ENCODE results near the gene GALNT9.

Gene GALNT9

DNA sequence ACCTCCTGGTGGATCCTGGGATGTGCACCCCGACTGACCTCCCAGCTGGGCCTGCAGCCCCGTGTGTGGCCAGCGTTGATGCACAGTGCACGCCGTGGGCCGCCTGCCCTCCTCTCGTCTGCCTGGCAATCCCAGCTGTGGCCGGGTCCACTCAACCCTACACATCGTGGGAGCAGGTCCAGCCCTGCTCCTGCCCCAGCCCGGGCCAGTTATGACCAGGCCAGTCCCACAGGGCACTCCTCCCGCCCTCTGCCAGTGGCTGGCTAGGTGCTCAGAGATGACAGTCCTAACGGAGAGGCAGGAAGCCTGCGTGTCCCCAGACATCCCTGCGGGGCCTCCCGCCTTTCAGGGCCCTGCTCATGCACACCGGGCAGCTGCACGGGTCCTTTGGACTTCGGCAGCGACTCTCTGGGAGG lies 10.8 kb downstream of the GALNT9 start (continued):
- TF ChIP-seq, protein P1, sequence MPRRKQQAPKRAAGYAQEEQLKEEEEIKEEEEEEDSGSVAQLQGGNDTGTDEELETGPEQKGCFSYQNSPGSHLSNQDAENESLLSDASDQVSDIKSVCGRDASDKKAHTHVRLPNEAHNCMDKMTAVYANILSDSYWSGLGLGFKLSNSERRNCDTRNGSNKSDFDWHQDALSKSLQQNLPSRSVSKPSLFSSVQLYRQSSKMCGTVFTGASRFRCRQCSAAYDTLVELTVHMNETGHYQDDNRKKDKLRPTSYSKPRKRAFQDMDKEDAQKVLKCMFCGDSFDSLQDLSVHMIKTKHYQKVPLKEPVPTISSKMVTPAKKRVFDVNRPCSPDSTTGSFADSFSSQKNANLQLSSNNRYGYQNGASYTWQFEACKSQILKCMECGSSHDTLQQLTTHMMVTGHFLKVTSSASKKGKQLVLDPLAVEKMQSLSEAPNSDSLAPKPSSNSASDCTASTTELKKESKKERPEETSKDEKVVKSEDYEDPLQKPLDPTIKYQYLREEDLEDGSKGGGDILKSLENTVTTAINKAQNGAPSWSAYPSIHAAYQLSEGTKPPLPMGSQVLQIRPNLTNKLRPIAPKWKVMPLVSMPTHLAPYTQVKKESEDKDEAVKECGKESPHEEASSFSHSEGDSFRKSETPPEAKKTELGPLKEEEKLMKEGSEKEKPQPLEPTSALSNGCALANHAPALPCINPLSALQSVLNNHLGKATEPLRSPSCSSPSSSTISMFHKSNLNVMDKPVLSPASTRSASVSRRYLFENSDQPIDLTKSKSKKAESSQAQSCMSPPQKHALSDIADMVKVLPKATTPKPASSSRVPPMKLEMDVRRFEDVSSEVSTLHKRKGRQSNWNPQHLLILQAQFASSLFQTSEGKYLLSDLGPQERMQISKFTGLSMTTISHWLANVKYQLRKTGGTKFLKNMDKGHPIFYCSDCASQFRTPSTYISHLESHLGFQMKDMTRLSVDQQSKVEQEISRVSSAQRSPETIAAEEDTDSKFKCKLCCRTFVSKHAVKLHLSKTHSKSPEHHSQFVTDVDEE (CRISPR knock-in tag; IDR thresholded peaks at IDR 0.05), result no peak
- TF ChIP-seq, protein P2, sequence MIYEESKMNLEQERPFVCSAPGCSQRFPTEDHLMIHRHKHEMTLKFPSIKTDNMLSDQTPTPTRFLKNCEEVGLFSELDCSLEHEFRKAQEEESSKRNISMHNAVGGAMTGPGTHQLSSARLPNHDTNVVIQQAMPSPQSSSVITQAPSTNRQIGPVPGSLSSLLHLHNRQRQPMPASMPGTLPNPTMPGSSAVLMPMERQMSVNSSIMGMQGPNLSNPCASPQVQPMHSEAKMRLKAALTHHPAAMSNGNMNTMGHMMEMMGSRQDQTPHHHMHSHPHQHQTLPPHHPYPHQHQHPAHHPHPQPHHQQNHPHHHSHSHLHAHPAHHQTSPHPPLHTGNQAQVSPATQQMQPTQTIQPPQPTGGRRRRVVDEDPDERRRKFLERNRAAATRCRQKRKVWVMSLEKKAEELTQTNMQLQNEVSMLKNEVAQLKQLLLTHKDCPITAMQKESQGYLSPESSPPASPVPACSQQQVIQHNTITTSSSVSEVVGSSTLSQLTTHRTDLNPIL (CRISPR knock-in tag; IDR thresholded peaks at IDR 0.05; ENCODE audit: low read depth), result no peak
- TF ChIP-seq BACH2 (CRISPR knock-in tag; IDR thresholded peaks at IDR 0.05; ENCODE audit: borderline replicate concordance), result no peak
- TF ChIP-seq ISL1 (CRISPR knock-in tag; IDR thresholded peaks at IDR 0.05), result no peak
- TF ChIP-seq ZNF8 (CRISPR knock-in tag; IDR thresholded peaks at IDR 0.05), result no peak
- TF ChIP-seq TCF4 (CRISPR knock-in tag; IDR thresholded peaks at IDR 0.05; ENCODE audit: borderline replicate concordance), result no peak

DNA sequence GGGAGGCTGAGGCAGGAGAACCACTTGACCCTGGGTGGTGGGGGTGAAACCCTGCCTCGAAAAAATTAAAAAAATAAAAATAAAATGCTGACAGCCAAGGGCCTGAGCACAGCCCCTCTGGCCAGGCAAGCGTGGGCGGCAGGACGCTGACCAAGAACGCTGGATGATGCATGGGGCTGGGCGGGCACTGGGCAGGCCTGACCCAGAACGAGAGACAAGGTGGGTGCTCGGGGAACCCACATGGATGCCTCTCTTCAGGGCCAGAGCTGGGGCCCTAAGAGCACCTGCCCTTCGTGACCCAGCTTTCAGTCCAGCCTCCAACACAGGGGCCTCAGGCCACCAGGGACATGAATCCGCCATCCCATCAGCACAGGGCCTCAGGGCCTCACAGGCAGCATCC lies 11.3 kb downstream of the GALNT9 start:
- no peak for ATAC-seq
- no peak for TF ChIP-seq ISL1 (CRISPR knock-in tag; IDR thresholded peaks at IDR 0.05)
- no peak for TF ChIP-seq ZFP3 (CRISPR knock-in tag; IDR thresholded peaks at IDR 0.05)
- TF ChIP-seq ZNF70 (CRISPR knock-in tag; IDR thresholded peaks at IDR 0.05), result no peak
- no peak for TF ChIP-seq ZC3H10 (CRISPR knock-in tag; IDR thresholded peaks at IDR 0.05)
- TF ChIP-seq, protein P3, sequence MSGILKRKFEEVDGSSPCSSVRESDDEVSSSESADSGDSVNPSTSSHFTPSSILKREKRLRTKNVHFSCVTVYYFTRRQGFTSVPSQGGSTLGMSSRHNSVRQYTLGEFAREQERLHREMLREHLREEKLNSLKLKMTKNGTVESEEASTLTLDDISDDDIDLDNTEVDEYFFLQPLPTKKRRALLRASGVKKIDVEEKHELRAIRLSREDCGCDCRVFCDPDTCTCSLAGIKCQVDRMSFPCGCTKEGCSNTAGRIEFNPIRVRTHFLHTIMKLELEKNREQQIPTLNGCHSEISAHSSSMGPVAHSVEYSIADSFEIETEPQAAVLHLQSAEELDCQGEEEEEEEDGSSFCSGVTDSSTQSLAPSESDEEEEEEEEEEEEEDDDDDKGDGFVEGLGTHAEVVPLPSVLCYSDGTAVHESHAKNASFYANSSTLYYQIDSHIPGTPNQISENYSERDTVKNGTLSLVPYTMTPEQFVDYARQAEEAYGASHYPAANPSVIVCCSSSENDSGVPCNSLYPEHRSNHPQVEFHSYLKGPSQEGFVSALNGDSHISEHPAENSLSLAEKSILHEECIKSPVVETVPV (CRISPR knock-in tag; IDR thresholded peaks at IDR 0.05), result no peak
- no peak for TF ChIP-seq ZFP30 (CRISPR knock-in tag; IDR thresholded peaks at IDR 0.05)
- TF ChIP-seq RARB (CRISPR knock-in tag; IDR thresholded peaks at IDR 0.05), result no peak
- TF ChIP-seq BACH2 (CRISPR knock-in tag; IDR thresholded peaks at IDR 0.05; ENCODE audit: borderline replicate concordance), result no peak
- no peak for TF ChIP-seq ESRRG (CRISPR knock-in tag; IDR thresholded peaks at IDR 0.05)
- TF ChIP-seq, protein P4, sequence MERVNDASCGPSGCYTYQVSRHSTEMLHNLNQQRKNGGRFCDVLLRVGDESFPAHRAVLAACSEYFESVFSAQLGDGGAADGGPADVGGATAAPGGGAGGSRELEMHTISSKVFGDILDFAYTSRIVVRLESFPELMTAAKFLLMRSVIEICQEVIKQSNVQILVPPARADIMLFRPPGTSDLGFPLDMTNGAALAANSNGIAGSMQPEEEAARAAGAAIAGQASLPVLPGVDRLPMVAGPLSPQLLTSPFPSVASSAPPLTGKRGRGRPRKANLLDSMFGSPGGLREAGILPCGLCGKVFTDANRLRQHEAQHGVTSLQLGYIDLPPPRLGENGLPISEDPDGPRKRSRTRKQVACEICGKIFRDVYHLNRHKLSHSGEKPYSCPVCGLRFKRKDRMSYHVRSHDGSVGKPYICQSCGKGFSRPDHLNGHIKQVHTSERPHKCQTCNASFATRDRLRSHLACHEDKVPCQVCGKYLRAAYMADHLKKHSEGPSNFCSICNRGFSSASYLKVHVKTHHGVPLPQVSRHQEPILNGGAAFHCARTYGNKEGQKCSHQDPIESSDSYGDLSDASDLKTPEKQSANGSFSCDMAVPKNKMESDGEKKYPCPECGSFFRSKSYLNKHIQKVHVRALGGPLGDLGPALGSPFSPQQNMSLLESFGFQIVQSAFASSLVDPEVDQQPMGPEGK (CRISPR knock-in tag; IDR thresholded peaks at IDR 0.05; ENCODE audit: borderline replicate concordance), result no peak
- TF ChIP-seq ARNTL (CRISPR knock-in tag; IDR thresholded peaks at IDR 0.05; ENCODE audit: borderline replicate concordance, low read depth), result no peak
- no peak for TF ChIP-seq TCF4 (CRISPR knock-in tag; IDR thresholded peaks at IDR 0.05; ENCODE audit: borderline replicate concordance)
- TF ChIP-seq, protein P5, sequence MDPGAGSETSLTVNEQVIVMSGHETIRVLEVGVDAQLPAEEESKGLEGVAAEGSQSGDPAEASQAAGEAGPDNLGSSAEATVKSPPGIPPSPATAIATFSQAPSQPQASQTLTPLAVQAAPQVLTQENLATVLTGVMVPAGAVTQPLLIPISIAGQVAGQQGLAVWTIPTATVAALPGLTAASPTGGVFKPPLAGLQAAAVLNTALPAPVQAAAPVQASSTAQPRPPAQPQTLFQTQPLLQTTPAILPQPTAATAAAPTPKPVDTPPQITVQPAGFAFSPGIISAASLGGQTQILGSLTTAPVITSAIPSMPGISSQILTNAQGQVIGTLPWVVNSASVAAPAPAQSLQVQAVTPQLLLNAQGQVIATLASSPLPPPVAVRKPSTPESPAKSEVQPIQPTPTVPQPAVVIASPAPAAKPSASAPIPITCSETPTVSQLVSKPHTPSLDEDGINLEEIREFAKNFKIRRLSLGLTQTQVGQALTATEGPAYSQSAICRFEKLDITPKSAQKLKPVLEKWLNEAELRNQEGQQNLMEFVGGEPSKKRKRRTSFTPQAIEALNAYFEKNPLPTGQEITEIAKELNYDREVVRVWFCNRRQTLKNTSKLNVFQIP (CRISPR knock-in tag; IDR thresholded peaks at IDR 0.05; ENCODE audit: borderline replicate concordance, low read depth), result no peak
- no peak for TF ChIP-seq GLIS3 (CRISPR knock-in tag; IDR thresholded peaks at IDR 0.05)
- no peak for TF ChIP-seq ZNF565 (CRISPR knock-in tag; conservative IDR thresholded peaks at IDR 0.05; ENCODE audit: low read depth)
- TF ChIP-seq, protein P2 (CRISPR knock-in tag; IDR thresholded peaks at IDR 0.05; ENCODE audit: low read depth), result no peak

DNA sequence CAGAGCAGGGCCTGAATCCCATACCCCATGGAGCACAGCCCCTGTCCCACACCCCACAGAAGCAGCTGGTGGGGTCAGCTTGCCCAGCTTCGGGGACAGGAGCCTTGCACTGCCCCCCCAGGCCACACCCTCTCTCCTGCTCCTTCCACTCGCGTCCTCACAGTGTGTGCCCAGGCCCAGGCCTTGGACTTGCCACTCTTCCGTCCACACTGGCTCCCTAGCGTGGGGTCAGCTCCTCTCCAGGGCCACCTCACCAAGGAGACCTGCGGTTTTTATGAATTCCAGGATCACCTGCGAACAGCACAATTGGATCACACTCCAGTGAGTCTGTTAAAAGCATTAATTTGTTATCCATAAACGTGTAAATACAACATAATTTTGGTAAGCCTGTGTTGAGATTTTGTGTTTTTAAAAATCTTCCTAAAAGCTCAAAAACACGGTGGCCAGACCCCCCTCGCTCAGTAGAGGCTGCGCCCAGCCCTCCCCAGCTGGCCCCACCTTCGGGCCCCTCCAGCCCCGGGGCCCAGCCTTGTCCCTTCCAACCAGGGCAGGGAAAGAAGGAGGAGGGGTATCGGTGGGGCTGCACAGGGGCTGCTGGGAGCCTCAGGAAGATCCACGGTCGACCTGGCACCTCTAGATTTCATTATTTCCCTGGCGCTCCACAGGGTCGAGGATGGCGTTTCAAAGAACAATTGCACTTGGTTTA lies 12.0 kb downstream of the GALNT9 start:
- TF ChIP-seq ZFP3 (CRISPR knock-in tag; IDR thresholded peaks at IDR 0.05), result no peak
- no peak for TF ChIP-seq ARNTL (CRISPR knock-in tag; IDR thresholded peaks at IDR 0.05; ENCODE audit: borderline replicate concordance, low read depth)
- TF ChIP-seq ZC3H10 (CRISPR knock-in tag; IDR thresholded peaks at IDR 0.05), result no peak
- TF ChIP-seq, protein P2 (CRISPR knock-in tag; IDR thresholded peaks at IDR 0.05; ENCODE audit: low read depth), result no peak
- no peak for TF ChIP-seq ZNF8 (CRISPR knock-in tag; IDR thresholded peaks at IDR 0.05)
- TF ChIP-seq, protein P5 (CRISPR knock-in tag; IDR thresholded peaks at IDR 0.05; ENCODE audit: borderline replicate concordance, low read depth), result no peak
- no peak for ATAC-seq
